Right forelimb (tissue), 1 donor: ENCODE measurements around the gene SEMA3B.

ENCODE experiments used
- DNase-seq: peaks from one replicate; pipeline ENCODE4 v3.0.0-alpha.2; 2018

The SEMA3B gene

DNA sequence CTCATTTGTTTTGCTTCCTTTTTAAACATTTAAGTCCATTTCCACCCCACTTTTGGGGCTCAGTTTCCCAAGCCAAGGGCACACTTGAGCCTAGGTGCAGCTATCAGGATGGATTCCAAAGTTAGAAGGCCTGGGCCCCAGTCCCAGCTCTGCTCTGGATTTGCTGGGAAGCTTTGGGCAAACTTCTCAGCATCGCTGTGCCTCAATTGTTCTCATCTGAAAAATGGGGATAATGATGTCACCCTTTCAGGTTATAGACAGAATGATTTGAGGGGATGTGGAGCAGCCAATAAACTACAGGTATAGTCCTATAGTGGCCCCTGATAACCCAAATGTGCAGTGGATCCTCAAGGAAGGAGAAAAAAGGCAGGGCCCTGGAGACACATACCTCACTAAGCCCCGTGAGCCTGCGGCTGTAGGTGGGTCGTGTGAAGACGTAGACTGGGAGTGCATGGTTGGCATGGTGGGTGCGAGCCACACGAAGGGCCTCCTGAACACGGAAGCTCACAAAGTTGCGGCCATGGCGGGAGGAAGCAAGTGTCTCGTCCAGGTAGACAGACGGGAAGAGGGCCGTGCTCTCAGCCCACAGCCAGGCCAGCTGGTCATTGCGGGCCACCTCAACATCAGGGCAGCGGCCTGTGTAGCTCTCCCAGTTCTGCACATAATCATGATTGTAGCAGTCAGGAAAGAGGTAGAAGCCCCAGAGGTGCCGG, 50.4 kb downstream of the SEMA3B start:
- DNase-seq = no peak

DNA sequence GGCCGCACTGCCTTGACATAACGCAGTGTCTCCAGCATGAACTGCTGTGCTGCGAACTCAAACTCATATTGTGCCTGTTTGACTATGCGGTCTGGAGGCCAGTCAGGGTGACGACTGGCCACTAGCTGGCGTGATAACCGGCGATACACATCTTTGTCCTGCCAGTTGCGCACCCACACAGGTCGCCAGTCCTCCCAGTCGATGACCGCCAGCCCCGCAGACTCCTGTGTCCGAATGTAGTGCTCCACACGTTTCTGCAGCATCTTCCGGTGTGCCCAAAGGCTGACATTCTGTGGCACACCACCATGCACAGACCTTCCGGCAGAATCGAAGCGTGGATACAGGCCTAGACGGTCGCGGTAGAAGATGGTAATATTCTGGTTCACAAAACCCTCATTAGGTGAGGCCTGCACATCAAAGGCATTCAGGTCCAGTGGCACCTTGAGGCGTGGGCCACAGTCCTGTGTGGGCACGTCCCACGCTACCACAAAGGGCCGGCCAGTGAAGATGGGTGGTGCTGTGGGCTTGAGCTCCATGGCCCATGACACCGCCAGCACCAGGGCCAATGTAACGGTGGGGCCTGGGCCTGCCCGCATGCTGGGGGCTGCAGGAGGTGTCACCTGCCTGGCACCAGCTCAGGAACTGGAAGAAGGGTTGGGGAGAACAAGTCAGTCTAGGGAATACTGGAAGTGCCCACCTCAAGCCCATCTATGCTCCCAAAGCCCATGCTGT, 51.1 kb downstream of the SEMA3B start:
- DNase-seq = no peak

DNA sequence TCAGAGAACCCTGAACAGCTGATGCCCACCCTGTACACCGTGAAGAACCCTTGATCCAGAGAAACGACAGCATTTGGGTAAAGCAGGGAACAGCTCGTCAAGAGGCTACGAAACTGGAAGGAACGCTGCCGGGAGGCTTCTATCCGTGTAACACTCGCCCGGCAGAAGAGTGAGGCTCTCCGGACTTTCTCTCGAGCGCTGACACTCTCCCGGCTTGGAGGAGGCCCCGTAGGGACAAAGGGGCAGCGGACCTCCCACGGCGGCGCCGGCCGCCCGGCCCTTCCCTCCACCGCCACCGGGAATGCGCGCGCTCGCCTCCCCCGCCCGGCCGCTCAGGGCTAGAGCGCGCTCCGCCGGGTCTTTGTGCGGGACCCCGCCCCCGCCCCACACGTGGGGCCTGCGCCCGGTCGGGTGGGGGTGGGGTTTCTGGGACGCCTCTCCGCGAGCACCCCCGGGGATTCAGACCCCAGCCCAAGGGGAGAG, 51.9 kb downstream of the SEMA3B start:
- DNase-seq = no peak

DNA sequence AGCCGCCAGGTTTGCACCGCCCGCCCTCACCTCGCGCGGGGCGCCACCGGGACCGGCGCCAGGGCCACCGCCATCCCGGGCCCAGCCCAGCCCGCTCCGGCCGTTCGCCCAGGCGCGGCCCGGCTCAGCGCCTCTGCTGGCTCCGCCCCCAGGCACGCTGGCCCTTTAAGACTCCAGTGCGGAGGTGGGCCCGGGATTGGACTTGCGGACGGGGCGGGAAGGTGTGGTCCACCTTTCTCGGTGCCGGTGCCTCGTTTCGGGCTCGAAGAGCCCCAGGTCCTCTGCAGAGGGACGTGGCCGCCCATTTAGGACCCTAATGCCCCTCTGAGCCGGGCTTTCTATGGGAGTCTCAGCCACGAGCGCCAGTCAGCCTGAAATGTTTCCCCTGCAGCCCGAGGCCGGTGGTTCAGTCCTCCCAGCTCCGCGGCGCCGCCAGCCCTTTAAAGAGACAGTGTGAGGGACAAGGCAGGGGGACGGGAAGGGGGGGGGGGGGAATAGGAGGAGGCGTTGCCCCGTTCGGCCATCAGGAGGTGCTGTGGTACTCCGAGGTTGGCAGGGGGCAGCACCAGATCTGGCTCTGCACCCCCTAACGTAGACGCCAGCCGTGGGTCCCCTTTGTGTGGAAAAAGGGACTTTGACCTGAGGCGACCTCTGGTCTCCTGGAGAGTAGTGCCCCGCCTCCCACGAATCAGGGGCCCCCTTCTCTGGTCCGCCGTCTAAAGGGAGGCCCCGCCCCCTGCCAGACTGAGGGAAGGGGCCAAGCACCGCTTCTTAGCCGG, 52.6 kb downstream of the SEMA3B start:
- peak; percentile 95 for DNase-seq

DNA sequence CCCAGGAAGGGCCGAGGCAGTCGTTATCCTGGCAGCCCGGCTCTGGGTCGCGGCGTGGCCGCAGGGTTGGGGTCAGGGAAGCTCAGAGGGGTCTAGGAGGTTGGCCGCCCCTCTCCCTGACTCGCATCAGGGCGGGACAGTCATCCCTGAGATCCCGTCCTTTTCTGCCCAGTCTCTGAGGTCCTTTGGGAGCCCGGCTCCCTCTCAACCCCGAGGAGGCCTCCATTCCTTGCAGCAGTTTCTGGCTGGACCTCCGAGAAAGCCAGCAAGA, 53.1 kb downstream of the SEMA3B start:
- no peak for DNase-seq

DNA sequence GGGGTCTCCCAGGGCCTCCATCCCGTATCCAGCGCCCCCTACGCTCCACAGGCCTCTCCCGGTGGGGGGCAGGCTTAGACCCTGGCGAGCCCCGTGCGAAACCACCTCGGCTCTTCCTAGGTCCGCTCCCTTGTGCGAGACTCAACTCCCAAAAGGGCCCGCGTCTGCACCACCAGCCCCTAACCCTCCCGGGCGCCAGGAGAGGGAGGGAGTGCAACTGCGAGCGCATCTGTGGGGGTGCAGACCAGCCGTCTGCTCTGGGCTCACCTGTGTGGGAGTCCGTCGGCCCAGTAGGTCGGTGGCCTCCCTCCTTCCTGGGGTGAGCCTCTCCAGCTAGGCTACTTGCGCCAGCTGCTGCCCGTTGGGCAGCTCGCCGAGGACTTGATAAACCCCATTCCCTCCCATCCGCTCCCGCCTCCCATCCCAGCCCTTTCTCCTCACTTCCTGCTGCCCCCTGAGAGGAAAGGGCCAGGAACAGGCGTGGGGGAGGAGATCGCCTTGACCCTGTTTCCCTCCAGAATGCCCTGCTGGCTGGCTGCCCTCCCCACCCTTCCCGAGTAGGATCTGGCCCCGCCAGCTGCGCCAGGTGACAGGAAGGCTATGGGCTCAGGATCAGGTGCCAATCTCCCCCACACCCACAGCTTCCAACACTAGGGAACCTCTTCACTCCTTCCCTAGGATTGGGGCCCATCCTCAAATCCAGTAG, 53.6 kb downstream of the SEMA3B start, which contains the start of gene HYAL2:
HYAL2 (minus strand) TSS at position 360 of the 706 bp plus-strand sequence. CDS start 2,256 bp downstream, outside the sequence.
- DNase-seq = no peak

DNA sequence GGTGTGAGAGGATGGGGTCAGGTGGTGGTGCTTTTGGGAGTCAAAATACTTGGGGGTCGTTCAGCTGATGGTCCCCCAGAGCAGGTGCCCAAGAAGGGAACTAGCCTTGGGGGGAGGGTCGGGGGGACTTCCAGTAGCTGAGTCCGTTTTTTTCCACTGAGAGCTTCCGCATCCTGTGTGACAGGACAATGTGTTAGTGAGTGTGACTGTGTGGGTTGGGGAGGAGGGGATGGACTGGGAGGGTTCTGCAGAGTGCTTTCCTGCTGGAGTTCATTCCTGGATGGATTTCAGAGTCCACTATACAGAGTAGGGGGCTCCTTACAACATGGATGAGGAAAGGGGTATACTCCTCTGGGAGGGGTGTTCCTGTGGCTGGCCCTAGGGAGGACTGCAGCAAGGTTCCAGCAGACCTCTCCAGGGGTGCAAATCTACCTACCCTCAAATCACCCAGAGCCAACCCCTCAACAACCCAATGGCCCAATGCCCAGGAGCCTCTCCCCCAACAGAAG, 54.2 kb downstream of the SEMA3B start:
- no peak for DNase-seq

DNA sequence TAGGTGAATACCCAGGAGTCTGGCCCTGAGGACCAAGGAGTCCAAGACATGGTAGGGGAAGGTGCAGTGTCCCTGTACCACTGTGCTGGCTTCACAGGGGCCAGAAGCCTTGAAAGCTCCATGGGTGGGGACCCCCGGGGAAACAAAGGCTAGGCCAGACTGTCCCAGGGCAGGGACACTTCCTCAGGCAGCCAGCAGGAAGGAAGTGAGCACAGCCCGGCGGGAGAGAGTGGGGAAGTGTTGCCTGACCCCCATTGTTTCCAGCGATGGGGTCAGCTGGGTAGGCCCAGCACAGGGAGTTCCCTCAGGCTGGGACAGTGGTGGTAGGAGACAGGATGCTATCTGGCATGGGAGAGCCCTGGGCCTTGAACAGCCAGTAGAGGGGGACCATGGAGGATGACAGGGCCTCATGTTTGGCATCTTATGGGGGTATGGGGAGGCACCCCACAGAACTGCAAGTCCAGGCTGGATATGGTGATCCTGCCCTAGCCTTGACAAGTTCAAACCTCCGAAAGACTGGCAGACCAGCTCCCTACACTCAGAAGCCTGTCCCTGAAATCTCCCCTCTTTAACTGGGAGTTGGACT, 54.8 kb downstream of the SEMA3B start:
- DNase-seq = no peak

DNA sequence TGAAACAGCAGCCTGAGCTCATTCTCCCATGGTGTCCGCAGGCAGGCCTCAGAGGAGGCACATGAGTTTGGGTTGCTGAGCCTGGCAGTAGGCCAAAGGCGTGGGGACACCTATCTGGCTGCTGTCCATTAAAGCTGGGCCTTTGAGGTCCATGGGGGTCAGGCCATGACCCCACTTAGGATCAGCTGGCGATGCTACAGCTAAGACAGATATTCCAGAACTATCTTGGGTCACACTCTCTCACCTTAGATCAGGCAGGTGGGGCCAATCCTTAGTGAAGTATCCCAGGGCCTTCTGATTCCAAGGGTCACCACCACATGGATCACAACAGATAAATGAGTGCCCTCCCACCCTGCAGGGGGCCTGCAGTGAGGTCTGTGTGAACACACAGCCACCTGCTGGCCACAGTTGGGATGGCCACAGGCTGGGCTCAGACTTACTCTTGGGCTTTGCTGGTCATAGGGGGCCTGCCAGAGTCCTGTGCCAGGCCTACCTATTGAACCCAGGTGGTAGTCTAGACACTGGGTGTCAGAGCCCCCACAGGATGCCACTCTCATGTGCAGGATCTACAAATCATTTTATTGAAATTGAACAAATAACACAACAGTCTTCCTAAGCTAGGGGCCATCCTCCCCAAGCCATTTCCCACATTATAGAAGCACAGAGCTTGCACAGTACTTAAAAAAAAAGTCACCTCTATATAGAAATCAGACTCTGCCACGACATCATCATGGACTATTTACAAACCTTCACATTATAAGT, 55.6 kb downstream of the SEMA3B start:
- DNase-seq = peak; percentile 74

DNA sequence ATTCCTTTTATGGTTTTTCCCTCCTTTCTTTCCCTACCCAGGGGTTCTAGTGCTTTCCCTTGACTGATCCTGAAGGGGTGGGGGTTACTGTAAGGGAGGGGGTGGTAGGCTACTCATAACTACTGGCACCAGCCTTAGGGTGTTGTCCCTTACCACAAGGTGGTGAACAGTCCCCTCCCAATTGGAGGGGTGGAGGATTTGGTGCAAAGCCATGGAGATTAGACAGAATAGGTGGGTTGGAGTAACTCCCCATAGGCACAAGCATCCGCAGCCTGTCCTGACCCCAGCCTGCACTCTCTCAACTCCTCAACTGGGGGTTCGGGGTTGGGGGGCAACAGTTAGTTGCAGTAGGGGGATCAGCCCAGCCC, 56.1 kb downstream of the SEMA3B start:
- DNase-seq = no peak

DNA sequence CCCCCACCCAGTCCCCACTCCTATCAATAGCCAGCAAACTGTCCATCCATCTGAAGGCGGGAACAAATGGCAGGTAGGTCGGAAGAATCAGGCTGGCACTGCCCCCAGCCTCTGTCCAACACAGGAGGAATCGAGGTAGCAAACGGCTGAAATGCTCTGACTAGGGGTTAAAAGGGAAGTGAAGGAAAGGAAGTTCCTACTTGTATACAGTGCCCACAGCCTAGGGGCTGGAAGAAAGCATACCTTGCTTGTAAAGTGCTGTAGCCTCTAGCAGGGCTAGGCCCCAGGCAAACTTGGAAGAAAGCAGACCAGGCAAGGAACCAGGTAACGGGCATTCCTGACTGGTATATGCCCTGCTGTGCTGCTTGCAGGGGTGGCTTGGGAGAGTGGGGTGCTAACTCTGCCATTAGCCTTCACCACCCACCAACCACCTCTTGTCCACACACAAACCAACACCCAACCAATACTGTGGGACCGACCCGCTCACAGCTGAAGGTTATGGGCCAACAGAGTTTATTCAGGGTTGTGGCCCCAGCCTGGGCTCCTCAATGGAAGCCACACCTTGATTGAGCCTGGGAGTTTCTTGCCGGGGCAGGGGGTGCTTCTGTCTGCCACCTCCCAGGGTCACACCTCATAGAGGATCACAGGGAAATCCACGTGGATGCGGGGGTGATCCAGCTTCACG, 56.7 kb downstream of the SEMA3B start:
- DNase-seq = no peak

DNA sequence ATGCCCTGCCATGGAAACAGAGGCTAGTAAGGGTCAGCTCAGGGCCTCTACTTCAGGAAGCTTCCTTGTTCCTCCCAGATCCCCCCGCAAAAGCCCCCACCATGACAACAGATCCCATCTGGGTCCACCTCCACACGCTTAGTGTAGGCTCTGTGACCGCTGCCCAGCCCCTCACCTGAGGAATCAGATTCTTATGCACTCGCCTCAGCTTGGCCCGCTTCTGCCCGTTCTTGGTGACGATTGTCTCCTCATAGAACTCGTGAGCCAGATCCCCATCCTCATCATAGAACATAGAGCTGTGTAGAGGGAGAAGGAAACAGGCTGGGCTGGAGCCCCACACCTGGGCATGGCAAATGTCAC, 57.2 kb downstream of the SEMA3B start:
- no peak for DNase-seq

DNA sequence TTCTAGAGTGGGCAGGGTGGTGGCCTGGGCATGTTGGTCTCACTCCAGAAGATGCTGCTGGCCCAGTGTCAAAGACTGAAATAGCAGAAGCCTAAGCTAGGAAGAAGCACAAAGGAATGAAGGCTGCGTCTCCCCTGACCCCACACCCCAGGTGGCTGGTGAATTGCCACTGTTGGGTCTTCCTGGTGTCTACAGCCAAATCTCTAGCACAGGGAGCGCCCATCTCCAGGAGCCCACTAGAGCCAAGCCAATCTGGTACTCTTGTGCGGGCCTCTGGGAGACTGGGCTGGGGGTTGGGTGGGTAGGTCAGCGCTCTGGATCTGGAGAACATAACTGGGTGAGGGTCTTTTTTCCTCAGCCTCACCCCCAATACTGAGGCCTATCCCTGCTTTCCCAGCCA, 58.2 kb downstream of the SEMA3B start:
- DNase-seq = no peak
